ENCODE measurements around the gene KCNK4. TPM values are rescaled to one million over a fixed set of nuclear protein-coding genes. Genes with fewer than 3 reads are reported as not detected.

Gene KCNK4
- polyA plus RNA-seq, 1 donor (not counting 4 experiments of a cell fraction or from before 2014, with no cell fraction given), result not detected

GRCh38 chr11:64296830-64297698 is 6.0 kb downstream of the KCNK4 start:
- dilution Hi-C loops (cut with MboI; ENCODE audit: extremely low pct_ligation_motif_present, low sequenced_read_pairs), result no loop called here
- Histone ChIP-seq H2AFZ (ENCODE audit: control insufficient read depth, low read length) (no peak overlapping the region), H3K9me3 (ENCODE audit: control insufficient read depth, low read depth, low read length) (no peaks in the 10 kb centered on the region), H3K4me3 (ENCODE audit: control insufficient read depth in 2 of 3, extremely low read depth in 1 of 3, insufficient read depth in 2 of 3, low read depth in 1 of 3, low read length in 3 of 3) (no peak overlapping the region), H3K36me3 (ENCODE audit: control insufficient read depth in 2 of 2, extremely low read depth in 1 of 2, insufficient read depth in 2 of 2, low read length in 2 of 2) (no peaks in the 10 kb centered on the region), H4K20me1 (ENCODE audit: control insufficient read depth, extremely low read depth, insufficient read depth, low read length) (no peaks in the 10 kb centered on the region), H3K9ac (ENCODE audit: control insufficient read depth, extremely low read depth, insufficient read depth, low read length) (no peak overlapping the region), H3K4me2 (ENCODE audit: control insufficient read depth, extremely low read depth, insufficient read depth, low read depth, low read length) (no peak overlapping the region), H3K27ac (ENCODE audit: control insufficient read depth, insufficient read depth, low read length) (no peak overlapping the region), H3K9me1 (ENCODE audit: control insufficient read depth, extremely low read depth, insufficient read depth, low read length) (no peaks in the 10 kb centered on the region), H3K4me1 (ENCODE audit: control insufficient read depth, extremely low read depth, insufficient read depth, low read length) (peaks cover 20% of the 10 kb centered on the region), H3K27me3 (ENCODE audit: control insufficient read depth, extremely low read depth, insufficient read depth, low read length) (peaks cover 60% of the 10 kb centered on the region), H3K79me2 (ENCODE audit: control insufficient read depth, insufficient read depth, low read length) (no peaks in the 10 kb centered on the region)
- FAIRE-seq (no peak), DNase-seq (ENCODE audit: low read depth, low spot score) (no peak)
- no peak for TF ChIP-seq CTCF (optimal IDR thresholded peaks at IDR 0.05 in 1 of 3, IDR thresholded peaks at IDR 0.05 in 1 of 3, conservative IDR thresholded peaks at IDR 0.05 in 1 of 3; ENCODE audit: extremely low read depth in 1 of 3, insufficient read depth in 2 of 3, low read length in 3 of 3)
- TF ChIP-seq EZH2 (IDR thresholded peaks at IDR 0.05; ENCODE audit: low read length), result no peak

DNA sequence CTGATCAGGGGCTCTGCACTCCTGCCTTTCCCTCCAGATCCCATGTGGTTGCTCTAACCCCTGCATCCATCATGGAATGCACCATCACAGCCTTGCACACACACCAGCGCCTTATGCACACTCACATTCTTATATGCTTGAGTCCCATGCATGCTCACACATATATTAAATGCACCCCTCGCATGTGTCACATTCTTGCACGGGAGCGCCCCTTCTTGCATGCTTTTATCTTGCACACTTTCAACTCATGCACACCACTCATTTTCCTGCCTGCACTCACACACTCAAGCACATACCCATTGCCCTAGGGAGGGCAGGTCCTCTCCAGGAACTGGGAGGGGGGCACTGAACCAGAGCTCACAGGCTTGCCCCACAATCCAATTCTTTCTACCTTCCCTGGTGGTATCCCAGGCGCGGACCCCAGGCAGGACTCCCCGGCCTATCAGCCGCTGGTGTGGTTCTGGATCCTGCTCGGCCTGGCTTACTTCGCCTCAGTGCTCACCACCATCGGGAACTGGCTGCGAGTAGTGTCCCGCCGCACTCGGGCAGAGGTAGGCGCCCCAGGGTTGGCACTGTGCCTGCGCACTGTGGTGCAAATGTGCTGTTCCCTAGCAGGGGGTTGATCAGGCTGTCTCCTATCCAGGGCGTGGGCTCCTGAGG is 6.7 kb downstream of the KCNK4 start:
- TF ChIP-seq CTCF (optimal IDR thresholded peaks at IDR 0.05 in 1 of 3, IDR thresholded peaks at IDR 0.05 in 1 of 3, conservative IDR thresholded peaks at IDR 0.05 in 1 of 3; ENCODE audit: extremely low read depth in 1 of 3, insufficient read depth in 2 of 3, low read length in 3 of 3) (no peak), EZH2 (IDR thresholded peaks at IDR 0.05; ENCODE audit: low read length) (no peak)
- no peak overlapping the region for H3K9ac ChIP-seq (ENCODE audit: control insufficient read depth, extremely low read depth, insufficient read depth, low read length)
- H3K4me1 ChIP-seq (ENCODE audit: control insufficient read depth, extremely low read depth, insufficient read depth, low read length), result peaks cover 18% of the 10 kb centered on the region
- no peaks in the 10 kb centered on the region for H3K9me3 ChIP-seq (ENCODE audit: control insufficient read depth, low read depth, low read length)
- no peak overlapping the region for H2AFZ ChIP-seq (ENCODE audit: control insufficient read depth, low read length)
- H3K27me3 ChIP-seq (ENCODE audit: control insufficient read depth, extremely low read depth, insufficient read depth, low read length), result peaks cover 53% of the 10 kb centered on the region
- H3K4me2 ChIP-seq (ENCODE audit: control insufficient read depth, extremely low read depth, insufficient read depth, low read depth, low read length), result no peak overlapping the region
- no peak overlapping the region for H3K4me3 ChIP-seq (ENCODE audit: control insufficient read depth in 2 of 3, extremely low read depth in 1 of 3, insufficient read depth in 2 of 3, low read depth in 1 of 3, low read length in 3 of 3)
- no peaks in the 10 kb centered on the region for H3K36me3 ChIP-seq (ENCODE audit: control insufficient read depth in 2 of 2, extremely low read depth in 1 of 2, insufficient read depth in 2 of 2, low read length in 2 of 2)
- no peaks in the 10 kb centered on the region for H3K79me2 ChIP-seq (ENCODE audit: control insufficient read depth, insufficient read depth, low read length)
- no peak overlapping the region for H3K27ac ChIP-seq (ENCODE audit: control insufficient read depth, insufficient read depth, low read length)
- no peaks in the 10 kb centered on the region for H3K9me1 ChIP-seq (ENCODE audit: control insufficient read depth, extremely low read depth, insufficient read depth, low read length)
- FAIRE-seq (no peak), DNase-seq (ENCODE audit: low read depth, low spot score) (no peak)
- dilution Hi-C loops (cut with MboI; ENCODE audit: extremely low pct_ligation_motif_present, low sequenced_read_pairs), result no loop called here
- H4K20me1 ChIP-seq (ENCODE audit: control insufficient read depth, extremely low read depth, insufficient read depth, low read length), result no peaks in the 10 kb centered on the region
